SK-N-MC (cell line): Measurements from ENCODE around the gene XPR1.

Source experiments
- EZH2 ChIP-seq: fragments of 200-600 bp; sonication (generic); IDR thresholded peaks from one replicate; pipeline ENCODE4 v1.6.1; 2017; ENCODE audit warnings: antibody characterized with exemption
- POLR2AphosphoS5 ChIP-seq: IDR thresholded peaks from 2 replicates; pipeline ENCODE4 v1.6.1; 2012; ENCODE audit warnings: mild to moderate bottlenecking, low read depth, low read length, borderline replicate concordance

GRCh38 chr1:180598333-180598974 is 33.4 kb upstream of the XPR1 start:
- no peak for TF ChIP-seq EZH2
- no peak for TF ChIP-seq POLR2AphosphoS5
